NCI-H748 (cell line): Measurements from ENCODE around the gene COL4A1.
A peak's percentile ranks its signal among the peaks of the same experiment; 100 is the strongest.

Experiments
- DNase-seq: peaks from one replicate; lab custom pipeline; 2025; ENCODE audit not compliant: unreplicated experiment; lab: John Stamatoyannopoulos, UW

Gene COL4A1

GRCh38 chr13:110262082-110262436, 44.9 kb downstream of the COL4A1 start:
- DNase-seq: no peak

DNA sequence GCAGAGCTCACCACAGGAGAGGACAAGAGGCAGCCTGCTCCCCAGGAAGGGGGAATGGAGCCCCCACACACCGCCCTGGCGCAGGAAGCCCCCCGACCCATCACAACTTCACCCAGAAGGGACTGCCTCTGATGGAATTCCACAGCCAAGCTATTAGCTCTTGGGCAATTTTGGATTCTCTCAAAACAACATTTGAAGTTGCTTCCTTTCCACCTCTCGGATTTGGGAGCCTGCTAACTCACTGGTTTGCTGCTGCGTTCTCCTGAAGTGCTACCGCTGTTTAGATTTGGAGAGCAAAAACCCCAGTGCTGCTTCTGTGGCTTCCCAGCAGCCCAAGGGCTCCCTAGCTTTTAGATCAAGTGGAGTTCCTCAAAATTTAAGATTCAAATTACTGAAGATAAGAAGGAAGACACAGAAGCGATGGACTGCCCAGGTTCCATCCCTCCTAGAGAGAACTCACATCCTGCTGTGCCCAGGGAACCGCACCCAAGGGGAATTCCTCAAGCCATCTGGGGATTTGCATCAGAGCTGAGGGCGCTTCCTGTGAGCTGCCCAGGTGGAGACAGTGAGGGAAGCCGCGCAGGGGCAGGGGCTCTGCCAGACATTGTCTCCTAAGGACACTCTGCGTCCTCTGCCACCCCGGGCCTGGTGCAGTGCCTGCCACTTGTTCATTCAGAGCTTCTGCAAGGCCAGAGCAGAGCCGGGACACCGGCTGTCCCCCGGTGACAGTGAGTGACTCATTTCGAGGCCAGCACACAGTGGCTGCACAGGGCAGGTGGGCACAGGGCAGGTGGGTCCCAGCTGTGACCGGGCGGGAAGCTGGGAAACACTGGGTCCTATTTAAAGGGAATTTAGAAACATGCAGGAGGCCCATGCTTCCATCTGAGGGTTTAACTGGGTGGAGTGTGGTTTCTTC, 45.5 kb downstream of the COL4A1 start:
- DNase-seq: no peak

- no peak for DNase-seq
Measured at GRCh38 chr13:110259651-110260050, 47.3 kb downstream of the COL4A1 start.

GRCh38 chr13:110258876-110259631, 47.9 kb downstream of the COL4A1 start:
- no peak for DNase-seq

DNA sequence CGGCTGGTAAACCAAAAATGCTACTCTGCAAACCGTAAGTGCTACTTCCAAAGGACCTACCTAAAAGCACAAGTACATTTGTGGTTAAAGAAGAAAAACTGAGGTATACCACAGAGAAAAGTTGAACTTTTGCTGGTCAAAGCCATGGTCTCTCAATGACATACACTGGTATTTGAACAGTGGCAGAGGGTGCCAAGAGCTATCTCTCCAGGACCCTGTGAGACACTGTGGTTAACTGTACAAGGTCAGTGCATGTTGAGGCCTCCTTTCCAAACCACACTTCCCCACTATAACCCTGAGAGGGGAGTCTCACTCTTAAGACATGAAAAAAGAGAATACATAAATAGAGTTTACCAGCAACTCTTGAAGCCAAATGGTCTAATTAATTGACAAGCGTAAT, 49.5 kb downstream of the COL4A1 start:
- DNase-seq: no peak

- no peak for DNase-seq
Measured at GRCh38 chr13:110256126-110256905, 50.6 kb downstream of the COL4A1 start.

- no peak for DNase-seq
Measured at GRCh38 chr13:110254751-110255553, 52.0 kb downstream of the COL4A1 start.

DNA sequence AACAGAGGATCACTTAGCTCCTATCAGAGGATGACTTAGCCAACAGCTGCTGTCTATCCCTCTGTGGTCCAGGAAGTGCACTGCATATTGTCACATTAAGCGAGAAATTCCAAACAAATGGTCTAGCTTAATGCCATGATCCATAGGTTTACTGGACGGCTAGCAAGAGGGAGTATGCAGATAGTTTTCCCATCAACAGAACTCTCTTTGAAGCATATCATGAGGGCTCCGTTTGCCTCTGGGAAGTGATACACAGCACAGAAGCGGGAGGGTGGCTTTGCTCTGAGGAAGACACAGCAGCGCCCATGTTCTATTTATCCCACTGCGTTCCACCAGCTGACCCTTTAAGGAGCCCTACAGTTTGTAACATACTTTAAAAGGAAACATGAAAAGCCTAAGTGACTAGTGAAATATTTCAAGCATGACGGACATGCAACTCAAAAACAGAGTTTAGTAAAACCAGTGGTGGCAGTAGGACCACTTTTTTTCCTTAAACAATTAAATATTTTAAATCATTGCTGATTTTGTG, 52.7 kb downstream of the COL4A1 start:
- DNase-seq: no peak

DNA sequence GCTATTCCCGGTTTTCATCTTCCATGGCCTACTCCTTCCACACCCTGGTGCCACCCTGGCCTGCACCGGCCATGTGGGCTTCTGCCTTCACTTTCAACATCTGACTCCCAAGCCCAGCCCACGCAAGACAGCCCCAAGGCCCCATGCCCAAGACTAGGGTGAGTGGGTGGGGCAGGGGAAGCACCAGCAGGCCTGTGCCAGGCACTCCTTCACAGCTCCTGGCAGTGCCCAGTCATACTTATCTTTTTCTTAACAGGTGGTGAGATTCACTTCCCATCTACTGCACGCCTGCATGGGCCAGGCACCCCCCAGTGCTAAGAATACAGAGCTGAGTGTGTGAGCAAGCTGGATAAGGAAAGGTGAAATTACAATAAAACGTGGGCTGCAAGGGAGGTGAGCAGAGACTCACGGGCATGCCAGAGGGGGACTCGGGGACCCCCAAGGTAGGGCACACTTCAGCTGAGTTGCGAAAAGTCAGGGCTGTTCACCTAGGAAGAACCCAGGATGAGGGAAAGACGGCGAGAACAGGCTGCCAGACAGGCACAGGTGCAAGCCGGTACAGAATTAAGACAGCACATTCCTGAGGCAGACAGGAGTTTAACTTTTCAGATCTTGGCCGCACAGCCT, 55.7 kb downstream of the COL4A1 start:
- DNase-seq: no peak

DNA sequence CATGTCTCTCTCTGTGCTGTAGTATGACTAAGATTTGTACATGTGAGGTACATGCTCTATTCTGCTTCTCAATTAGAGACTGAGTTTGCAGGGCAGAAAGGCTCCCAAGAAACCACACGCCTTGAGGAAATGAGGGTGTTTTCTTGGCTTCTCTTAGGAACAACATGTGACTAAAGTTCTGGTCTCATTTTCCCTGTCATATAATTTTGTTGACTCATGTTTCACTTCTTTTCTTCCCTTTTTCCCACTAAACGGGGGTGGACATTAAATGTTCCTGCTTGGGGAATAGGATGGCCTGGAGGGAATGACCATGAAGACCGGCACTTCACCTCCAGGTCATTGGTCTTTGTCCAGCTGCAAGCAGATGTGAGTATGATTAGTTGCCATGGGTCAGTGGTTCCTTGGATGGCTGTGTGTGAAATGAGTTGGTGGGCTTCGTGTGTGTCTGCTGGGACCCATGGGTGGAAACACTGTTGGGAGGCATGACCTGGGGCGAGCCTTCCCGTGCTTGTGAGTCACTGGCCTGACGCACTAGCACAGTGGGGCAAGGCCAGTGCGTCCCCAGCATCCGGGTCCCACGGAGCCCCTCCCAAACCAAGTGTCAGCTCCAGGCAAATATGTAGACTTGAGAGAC, 56.6 kb downstream of the COL4A1 start:
- DNase-seq: no peak

DNA sequence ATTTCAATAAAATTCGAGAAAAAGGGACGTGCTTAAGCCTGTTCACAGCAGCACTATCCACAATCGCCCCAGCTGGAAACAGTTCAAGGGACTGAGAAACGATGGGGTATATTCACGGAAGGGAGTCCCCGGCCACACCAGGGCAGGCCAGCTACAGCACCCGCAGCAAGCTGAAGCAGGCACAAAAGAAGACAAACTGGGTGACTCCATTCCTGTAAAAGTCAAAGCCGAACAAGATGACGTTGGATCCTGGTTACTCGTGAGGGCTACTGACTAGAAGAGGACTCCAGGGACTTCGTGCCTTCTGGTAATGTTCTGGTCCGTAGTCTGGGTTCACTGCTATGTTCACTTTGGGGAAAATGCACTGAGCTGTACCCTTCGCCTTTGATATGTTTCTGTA, 57.6 kb downstream of the COL4A1 start:
- no peak for DNase-seq

- DNase-seq: no peak
Measured at GRCh38 chr13:110248449-110249143, 58.4 kb downstream of the COL4A1 start.

- DNase-seq: no peak
Measured at GRCh38 chr13:110246530-110246929, 60.4 kb downstream of the COL4A1 start.

GRCh38 chr13:110245416-110245899, 61.5 kb downstream of the COL4A1 start:
- no peak for DNase-seq

GRCh38 chr13:110244976-110245375, 62.0 kb downstream of the COL4A1 start:
- DNase-seq: no peak

DNA sequence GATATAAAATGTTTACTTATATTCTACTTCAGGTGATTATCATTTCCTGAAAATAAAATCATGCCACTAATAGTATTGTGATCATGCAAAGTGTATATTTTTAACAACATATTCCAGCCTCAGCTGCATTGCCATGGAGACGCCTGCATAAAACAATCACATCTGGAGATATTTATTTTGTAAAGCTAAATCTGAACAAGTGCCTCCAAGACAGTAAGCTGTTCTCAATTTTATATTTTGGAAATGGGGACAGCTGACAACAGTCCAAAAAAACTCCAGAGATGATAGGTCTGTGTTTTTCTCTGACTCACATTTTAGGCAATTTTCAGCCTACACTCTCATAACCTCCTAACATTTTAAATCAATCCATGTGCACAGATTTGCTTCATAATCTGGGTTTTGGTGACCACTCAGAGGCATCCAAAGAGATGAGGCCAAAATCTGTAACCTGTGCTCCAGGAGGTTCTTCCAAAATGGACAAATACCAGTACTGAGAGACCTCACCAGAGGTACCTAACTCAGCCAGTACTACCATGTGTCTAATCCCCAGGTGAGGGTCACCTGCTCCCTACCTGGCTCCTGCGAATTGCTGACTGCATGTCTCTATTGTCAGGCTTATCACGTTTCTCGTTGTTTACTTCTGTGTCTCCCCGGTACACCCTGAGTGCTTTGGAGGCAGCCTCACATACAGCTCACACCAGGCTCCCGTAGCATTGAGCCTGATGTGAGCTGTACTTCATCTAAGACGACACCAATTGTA, 62.7 kb downstream of the COL4A1 start:
- DNase-seq: peak; percentile 15

DNA sequence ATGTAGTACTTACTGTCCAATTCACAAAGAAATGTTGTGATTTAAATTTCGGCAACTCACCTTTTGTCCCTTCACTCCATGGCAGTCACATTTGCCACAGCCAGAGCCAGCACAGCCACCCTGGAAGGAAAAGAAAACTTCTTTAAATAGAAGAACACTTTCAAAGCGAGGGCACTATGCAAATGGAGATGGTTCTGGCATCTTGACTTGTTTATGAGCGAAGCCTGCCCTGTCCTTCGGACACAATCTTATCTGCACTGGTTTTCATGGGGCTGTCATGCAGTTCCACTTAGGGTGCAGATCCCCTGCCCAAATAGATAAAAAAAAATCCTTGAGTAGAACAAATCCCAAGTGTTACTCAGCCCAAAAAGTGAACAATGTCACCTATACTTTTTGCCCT, 64.3 kb downstream of the COL4A1 start:
- no peak for DNase-seq

DNA sequence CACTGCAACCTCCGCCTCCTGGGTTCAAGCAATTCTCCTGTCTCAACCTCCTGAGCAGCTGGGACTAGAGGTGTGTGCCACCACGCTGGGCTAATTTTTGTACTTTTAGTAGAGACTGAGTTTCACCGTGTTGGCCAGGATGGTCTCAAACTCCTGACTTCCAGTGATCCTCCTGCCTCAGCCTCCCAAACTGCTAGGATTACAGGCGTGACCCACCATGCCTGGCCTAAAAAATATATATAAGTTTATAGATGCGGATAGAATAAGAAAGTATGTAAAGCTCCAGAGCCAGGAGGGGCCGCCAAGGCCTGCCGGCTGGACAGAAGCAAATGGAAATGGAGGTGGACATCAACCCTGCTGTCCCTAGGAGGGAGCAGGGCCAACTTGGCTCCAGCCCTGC, 66.0 kb downstream of the COL4A1 start:
- DNase-seq: no peak
